RWPE1 (cell line): ENCODE results near the gene HES2.

Experiments used
- CTCF ChIA-PET: fragments of 350-600 bp; sonication (Branson Sonifier 250); formaldehyde crosslinking; extraction: SDS; loops from one replicate; lab custom pipeline; 2021; lab: Yijun Ruan, JAX
- POLR2A ChIA-PET: fragments of 400-600 bp; formaldehyde crosslinking; extraction: SDS; loops from one replicate; lab custom pipeline; 2020; ENCODE audit warnings: antibody characterized with exemption; ENCODE audit not compliant: low non-redundant PET; lab: Yijun Ruan, JAX
- DNase-seq: peaks from one replicate; pipeline ENCODE4 v3.0.0; 2012; ENCODE audit warnings: low spot score
- H3K27ac ChIP-seq: fragments of 450-650 bp; 2 replicates; pipeline ENCODE4 v1.5.1; 2017
- TF ChIP-seq, protein P1 (sequence below): fragments of 450-650 bp; conservative IDR thresholded peaks from 2 replicates; pipeline ENCODE4 v1.5.1; 2017; ENCODE audit warnings: low read depth, mild to moderate bottlenecking

HES2 gene

GRCh38 chr1:6410248-6410893, 9.3 kb downstream of the HES2 start:
- ChIA-PET CTCF (interaction anchor here (0.6 kb wide), 1 partner anchor 78 kb away, joined by 3 read pairs; no protein-coding TSS in a partner anchor), POLR2A (no interaction called here)
- H3K27ac ChIP-seq: no peak overlapping the region
- TF ChIP-seq, protein P1, sequence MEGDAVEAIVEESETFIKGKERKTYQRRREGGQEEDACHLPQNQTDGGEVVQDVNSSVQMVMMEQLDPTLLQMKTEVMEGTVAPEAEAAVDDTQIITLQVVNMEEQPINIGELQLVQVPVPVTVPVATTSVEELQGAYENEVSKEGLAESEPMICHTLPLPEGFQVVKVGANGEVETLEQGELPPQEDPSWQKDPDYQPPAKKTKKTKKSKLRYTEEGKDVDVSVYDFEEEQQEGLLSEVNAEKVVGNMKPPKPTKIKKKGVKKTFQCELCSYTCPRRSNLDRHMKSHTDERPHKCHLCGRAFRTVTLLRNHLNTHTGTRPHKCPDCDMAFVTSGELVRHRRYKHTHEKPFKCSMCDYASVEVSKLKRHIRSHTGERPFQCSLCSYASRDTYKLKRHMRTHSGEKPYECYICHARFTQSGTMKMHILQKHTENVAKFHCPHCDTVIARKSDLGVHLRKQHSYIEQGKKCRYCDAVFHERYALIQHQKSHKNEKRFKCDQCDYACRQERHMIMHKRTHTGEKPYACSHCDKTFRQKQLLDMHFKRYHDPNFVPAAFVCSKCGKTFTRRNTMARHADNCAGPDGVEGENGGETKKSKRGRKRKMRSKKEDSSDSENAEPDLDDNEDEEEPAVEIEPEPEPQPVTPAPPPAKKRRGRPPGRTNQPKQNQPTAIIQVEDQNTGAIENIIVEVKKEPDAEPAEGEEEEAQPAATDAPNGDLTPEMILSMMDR: no peak
- DNase-seq: no peak

DNA sequence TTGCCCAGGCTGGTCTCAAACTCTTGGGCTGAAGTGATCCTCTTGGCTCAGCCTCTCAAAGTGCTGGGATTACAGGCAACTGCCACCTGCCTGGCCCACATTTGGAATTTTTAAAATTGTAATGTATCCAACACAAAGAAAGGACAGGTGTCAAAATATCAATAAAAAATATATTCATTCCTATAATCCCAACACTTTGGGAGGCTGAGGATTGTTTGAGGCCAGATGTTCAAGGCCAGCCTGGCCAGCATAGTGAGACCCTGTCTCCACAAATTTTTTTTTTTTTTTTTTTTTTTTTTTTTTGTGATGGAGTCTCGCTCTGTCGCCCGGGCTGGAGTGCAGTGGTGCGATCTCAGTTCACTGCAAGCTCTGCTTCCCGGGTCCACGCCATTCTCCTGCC, 10.0 kb downstream of the HES2 start:
- POLR2A ChIA-PET: no interaction called here
- CTCF ChIA-PET: interaction anchor here (0.6 kb wide), 1 partner anchor 79 kb away, joined by 3 read pairs; no protein-coding TSS in a partner anchor
- TF ChIP-seq, protein P1: no peak
- H3K27ac ChIP-seq: no peak overlapping the region
- no peak for DNase-seq

DNA sequence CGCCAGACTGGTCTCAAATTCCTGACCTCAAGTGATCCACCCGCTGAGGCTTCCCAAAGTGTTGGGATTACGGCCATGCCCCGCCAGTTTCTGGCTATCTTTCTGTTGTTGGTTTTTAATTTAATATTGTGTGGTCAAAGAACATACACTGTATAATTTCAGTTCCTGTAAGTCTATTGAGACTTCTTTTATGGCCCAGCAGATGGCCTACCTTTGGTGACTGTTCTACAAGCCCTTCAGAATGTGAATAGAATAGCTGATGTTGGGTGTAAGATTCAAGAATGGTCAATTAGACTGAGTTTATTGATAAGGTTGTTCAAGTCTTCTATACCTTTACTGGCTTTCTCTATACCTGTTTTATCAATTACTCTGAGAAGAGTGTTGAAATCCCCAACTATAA, 10.7 kb downstream of the HES2 start:
- TF ChIP-seq, protein P1: no peak
- CTCF ChIA-PET: interaction anchor here (1.8 kb wide), 1 partner anchor 28 kb away, joined by 7 read pairs; no protein-coding TSS in a partner anchor
- no peak overlapping the region for H3K27ac ChIP-seq
- DNase-seq: no peak
- POLR2A ChIA-PET: interaction anchor here (0.6 kb wide), 1 partner anchor 10 kb away, joined by 3 read pairs; no protein-coding TSS in a partner anchor

GRCh38 chr1:6408023-6408422, 11.7 kb downstream of the HES2 start:
- no peak overlapping the region for H3K27ac ChIP-seq
- TF ChIP-seq, protein P1: no peak
- CTCF ChIA-PET: interaction anchor here (1.8 kb wide), 1 partner anchor 29 kb away, joined by 7 read pairs; no protein-coding TSS in a partner anchor
- POLR2A ChIA-PET: no interaction called here
- DNase-seq: no peak

DNA sequence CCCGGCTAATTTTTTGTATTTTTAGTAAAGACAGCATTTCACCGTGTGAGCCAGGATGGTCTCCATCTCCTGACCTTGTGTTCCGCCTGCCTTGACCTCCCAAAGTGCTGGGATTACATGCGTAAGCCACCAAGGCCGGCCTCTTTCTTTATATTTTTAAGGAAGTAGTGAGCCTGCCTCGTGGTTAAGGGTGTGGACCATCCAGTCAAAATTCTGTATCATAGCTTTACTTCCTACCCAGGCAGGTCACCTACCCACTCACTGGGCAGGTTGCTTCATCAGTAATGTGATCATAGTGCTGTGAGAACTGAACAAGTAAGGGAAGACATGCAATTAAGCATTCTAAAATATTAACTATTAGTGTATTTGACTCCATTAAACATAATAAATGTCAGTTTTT, 18.0 kb downstream of the HES2 start:
- TF ChIP-seq, protein P1: no peak
- DNase-seq: no peak
- ChIA-PET CTCF (interaction anchor here (0.7 to 1.0 kb wide), 2 partner anchors 48 to 372 kb away, joined by 3 to 4 read pairs; no protein-coding TSS in a partner anchor), POLR2A (no interaction called here)
- no peak overlapping the region for H3K27ac ChIP-seq

DNA sequence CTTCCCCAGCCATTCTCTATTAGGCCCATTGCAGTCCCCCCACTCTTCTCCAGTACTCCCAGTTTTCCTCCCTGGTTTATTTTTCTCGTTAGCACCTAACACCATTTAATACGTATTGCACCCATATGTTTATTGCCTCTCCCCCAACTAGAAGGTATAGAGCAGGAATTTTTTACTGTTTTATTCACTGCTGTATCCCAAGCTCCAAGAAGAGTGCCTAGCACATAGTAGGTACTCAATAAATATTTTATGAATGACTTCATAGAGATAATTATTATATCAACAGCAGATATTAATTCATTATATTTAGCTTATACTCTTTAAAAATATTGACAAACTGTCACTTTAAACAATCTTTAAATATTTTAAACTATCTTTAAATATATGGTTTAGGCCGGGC, 20.4 kb downstream of the HES2 start:
- ChIA-PET POLR2A (no interaction called here), CTCF (interaction anchor here (1.0 kb wide), 1 partner anchor 91 kb away, joined by 5 read pairs; no protein-coding TSS in a partner anchor)
- DNase-seq: no peak
- TF ChIP-seq, protein P1: no peak
- no peak overlapping the region for H3K27ac ChIP-seq
